Suppressor macrophage treated with lipopolysaccharide for 1 hour (primary cell): ENCODE measurements around the gene SALL3.

Source experiments
- DNase-seq, 3 donors: peaks; one replicate each; pipeline ENCODE4 v3.0.0-alpha.2; 2020 to 2022

The SALL3 gene

GRCh38 chr18:78965917-78966792 lies 13.5 kb upstream of the SALL3 start:
- DNase-seq = no peak

- DNase-seq = no peak
Measured at GRCh38 chr18:78966793-78967106, 12.9 kb upstream of the SALL3 start.

DNA sequence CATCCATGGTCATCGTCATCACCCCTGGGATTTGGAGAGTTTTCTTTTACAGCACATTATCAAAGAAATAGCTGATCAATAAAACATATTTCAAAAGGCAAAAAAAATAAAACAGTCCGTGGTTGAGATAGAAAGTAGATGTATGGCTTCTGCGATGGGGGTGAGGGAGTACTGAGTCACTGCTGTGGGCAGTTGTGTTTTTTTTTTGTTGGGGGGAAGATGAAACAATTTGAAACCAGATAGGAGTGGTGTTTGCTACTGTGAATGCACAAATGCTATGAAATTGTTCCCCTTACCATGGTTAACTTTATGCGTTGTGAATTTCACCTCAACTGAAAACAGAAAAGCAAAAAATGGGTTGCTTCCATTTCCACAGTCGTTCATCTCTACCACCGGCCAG lies 11.9 kb upstream of the SALL3 start:
- no peak for DNase-seq

DNA sequence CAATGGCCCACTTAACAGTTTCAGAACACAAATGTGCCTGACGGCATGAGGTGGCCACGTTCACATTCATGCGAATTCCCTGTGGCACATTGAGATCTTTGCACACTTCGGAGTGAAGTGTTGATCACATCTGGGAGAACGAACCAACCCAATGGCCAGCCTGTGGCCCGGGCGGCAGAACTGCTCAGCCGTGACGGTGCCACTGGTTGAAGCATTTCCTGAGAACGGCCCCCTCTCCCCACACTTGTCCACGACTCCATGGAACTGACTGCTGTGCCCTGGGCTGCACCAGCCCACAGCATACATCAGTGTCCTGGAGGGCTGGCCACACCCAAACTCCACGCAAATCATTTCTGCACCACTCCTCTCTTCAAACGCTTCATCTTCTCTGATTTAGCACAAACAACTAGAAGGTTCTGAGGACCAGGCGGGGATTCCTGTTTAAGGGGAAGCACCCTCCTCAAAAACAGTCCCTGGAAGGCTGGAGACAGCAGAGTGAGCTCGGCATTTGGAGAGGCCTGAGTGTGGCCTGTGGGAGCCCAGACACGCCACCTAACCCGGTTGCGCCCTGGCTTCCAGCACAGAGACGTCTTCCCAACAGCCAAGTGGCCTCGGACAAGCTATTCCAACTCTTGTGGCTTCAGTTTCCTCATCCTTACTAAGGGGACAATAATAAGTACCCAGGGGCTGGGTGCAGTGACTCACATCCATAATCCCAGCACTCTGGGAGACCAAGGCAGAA lies 9.9 kb upstream of the SALL3 start:
- DNase-seq = no peak

GRCh38 chr18:78970774-78971333 lies 8.8 kb upstream of the SALL3 start:
- DNase-seq = no peak

DNA sequence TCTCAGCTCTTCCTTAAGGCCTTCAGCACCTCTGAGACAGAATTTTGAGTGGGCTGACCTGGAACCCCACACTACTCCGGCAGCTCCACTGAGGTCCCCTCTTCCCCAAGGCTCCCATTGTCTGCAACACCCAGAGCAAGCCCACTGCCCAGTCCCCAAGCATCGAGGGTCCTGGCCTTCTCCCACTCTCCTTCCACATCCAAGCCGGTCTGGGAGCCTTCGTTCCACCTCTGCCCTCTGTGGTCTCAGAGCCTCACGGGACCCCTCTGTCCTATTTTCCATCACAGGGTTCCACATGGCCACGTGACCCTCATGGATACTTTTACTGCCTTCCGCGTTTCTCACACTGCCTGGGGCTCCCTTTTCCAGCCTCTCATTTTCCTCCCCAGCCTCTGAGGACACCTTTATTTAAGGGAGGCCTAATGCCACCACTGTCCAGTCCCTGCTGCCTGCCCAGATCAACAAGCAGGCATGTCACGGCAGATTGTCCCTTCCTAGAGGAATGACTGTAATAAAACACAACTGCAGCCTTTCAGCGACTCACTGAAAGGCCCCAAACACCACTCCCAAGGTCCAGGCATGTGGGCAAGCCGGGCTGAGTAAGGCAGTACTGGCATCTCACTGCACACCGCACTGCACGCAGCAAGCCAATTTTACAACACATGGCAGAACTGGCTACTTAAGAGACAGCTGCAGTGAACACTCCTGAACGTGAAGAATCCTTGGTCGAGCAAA lies 7.9 kb upstream of the SALL3 start:
- DNase-seq = no peak

GRCh38 chr18:78972385-78972918 lies 7.2 kb upstream of the SALL3 start:
- no peak for DNase-seq

GRCh38 chr18:78972930-78973331 lies 6.7 kb upstream of the SALL3 start:
- DNase-seq = no peak

DNA sequence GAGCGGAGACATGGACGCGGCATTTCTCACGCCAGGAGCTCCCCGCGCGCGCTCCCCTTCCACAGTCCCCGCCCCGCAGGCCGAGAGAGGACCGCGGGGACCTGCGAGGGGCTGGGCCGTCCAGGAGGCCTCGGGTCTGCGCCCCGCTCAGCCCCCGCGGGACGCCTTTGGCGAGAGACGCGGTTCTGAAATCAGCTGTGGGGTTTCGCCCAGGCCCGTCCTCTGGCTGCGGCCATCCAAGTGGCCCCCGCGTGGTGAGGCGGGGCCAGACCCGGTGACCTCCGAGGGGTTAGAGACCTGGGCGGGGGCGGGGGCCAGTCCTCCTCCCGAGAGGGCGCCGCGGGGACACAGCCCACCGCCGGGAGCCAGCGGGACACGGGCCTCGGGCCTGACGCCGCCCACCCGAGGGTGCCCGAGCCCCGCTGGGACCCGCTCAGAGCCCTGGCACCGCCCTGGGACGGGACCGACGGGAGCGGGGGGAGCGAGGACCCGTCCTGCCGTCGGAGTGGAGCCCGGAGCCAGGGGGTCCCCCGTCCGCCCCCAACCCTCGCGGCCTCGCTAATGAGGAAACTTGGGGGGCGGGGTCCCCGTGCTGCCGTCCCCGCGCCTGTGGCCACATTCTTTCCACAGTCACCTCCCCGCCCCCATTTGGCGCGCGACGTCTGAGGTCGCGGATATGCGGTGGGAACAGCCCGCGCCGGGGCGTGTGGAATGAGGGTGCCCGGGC lies 6.1 kb upstream of the SALL3 start:
- DNase-seq = no peak

- no peak for DNase-seq
Measured at GRCh38 chr18:78974115-78974761, 5.4 kb upstream of the SALL3 start.

DNA sequence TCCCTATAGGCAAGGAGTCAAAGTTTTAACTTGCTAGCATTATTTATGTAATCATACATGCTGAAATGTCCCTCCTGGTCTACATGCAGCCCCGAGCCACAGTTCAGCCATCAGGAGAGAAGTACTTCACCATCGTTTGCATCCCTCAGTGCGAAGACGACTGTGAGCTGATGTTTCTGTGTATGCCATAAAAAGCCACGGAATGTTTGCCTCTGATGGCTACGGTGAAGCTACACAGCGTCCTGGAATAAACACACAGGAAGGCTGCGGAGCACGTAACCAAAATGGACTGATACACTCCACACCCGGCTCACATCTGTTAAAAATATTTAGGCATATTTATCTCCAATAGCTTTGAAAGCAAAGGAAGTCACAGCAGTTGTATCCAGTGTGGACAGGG lies 4.3 kb upstream of the SALL3 start:
- DNase-seq = no peak

- DNase-seq = no peak
Measured at GRCh38 chr18:78975699-78976335, 3.8 kb upstream of the SALL3 start.

DNA sequence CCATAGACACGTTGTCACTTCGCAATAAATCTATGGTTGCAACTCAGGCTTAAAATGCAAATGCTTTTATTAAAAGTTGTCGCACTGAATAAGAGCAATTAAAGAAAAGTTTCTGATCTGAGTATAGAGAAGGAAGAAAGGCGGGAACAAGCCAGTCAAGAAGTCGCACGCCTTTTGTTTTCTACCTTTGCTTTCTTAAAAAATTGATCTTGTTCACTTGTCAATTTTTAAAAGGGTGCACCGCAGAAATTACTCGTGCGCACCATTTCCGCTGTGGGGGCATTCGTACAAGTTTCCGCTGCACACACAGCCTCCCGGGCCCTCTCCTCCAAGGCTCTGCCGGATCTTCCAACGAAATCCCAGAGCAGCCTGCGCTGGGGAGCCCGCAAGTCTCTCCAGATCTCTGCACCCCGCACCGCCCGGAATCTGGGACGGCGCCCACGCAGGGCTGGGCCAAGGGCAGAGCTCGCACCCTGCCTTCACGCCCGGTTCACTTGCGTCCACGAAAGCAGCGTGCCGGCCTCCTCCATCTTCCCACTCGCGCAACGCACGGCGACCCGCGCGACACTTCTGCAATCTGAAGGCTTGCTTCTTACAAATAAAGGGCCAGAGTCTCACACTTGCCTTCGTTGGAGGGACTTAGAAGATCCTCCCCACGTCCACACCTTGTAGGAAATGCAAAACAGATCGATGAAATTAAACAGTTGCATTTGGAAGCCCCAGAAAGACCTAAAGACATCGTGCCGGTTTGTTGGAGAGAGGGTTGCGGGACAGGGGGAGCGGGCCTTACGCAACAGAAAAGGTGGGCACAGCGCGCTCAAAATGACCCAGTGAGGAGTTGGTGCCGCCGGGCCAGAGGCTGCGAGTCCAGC lies 2.6 kb upstream of the SALL3 start:
- no peak for DNase-seq

- DNase-seq = peak in 1 of 3 donors; percentile 15
Measured at GRCh38 chr18:78977637-78978348, 1.8 kb upstream of the SALL3 start.

GRCh38 chr18:78978349-78979055 lies 1.1 kb upstream of the SALL3 start:
- no peak for DNase-seq

DNA sequence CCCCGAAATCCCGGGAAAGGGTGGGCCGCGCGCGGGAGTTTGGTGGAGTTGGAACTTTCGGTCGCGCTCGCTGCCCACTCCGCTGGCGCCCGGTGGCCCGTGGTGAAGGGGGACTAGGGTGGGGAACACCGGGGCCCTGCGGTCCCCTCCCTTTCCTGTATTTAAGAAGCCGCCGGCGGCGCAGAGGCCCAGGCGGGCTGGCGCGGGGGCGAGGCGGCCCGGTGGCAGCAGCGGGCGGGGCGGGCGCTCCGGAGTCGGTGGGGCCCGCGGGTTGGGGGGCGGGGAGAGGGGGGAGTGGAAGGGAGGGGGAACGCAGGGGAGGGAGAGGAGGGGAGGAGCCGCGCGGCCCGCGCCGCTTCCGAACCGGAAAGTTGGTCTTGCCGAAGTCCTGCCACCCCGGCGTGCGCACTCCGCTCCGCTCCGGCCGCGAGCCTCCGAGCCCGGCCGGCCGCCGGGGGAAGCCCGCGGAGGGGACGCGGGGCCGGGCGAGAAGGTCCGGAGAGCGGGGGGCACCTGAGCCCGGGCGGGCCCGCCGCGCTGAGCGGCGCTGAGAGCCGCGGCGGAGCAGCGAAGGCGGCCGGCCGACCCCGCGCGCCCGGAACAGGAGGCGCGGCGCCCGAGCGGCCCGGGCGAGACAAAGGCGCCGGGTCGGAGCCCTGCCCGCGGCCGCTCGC lies 425 bp upstream of the SALL3 start:
- DNase-seq = peak in 1 of 3 donors; percentile 25

DNA sequence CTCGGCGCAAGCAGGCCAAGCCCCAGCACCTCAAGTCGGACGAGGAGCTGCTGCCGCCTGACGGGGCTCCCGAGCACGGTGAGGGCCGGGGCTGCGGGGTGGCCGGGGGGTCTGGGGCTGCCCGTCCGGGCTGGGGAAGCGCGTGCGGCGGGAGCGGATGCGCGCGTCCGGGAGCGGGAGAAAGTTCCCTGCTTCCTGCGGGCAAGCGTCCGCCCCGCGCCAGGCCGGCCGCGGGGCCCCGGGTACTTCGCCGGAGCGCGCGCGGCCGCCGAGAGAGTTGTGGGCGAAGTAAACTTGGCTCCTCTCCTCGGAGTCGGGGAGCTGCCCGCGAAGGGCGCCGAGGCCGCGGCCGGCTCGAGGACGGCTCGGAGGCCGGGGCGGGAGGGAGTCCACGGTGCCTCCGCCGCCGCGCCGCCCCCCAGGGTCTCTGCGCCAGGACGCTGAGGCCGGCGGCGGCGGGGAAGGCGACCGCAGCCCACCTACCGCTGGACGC lies 707 bp downstream of the SALL3 start:
- DNase-seq = no peak

GRCh38 chr18:78980777-78981380 lies 1.3 kb downstream of the SALL3 start:
- no peak for DNase-seq
